GM11168 (cell line): Measurements from ENCODE around the gene OR8B4.
"Not testable (repeated sequence)": the region's sequence is repeated elsewhere in the genome, so short reads cannot be mapped to it uniquely, and the experiment has no call there.

ENCODE experiments used
- in situ Hi-C: fragments of 300-500 bp; cut with MboI; formaldehyde crosslinking; loops from one replicate; pipeline ENCODE4 v1.12.0; 2022; ENCODE audit warnings: low sequenced_read_pairs; ENCODE audit not compliant: unreplicated experiment

Gene OR8B4

GRCh38 chr11:124424384-124424921 lies at the start of gene OR8B4:
Gene OR8B4 (minus strand): TSS chr11:124424871. CDS start chr11:124424871, 0 bp downstream.
- in situ Hi-C loops: no loop called here

- in situ Hi-C loops: no loop called here
Observed at GRCh38 chr11:124474079-124474478, 49.4 kb upstream of the OR8B4 start.

- in situ Hi-C loops: no loop called here
Observed at GRCh38 chr11:124473476-124473875, 48.8 kb upstream of the OR8B4 start.

- in situ Hi-C loops: no loop called here
Observed at GRCh38 chr11:124470561-124471227, 46.0 kb upstream of the OR8B4 start.

- in situ Hi-C loops: no loop called here
Observed at GRCh38 chr11:124467381-124467927, 42.8 kb upstream of the OR8B4 start.

GRCh38 chr11:124465368-124465767 lies 40.7 kb upstream of the OR8B4 start:
- in situ Hi-C loops: no loop called here

GRCh38 chr11:124463990-124464389 lies 39.3 kb upstream of the OR8B4 start:
- in situ Hi-C loops: no loop called here

- in situ Hi-C loops: no loop called here
Observed at GRCh38 chr11:124463324-124463723, 38.7 kb upstream of the OR8B4 start.

- in situ Hi-C loops: no loop called here
Observed at GRCh38 chr11:124460459-124460858, 35.8 kb upstream of the OR8B4 start.

- in situ Hi-C loops: not testable (repeated sequence)
Observed at GRCh38 chr11:124459379-124459778, 34.7 kb upstream of the OR8B4 start.

- in situ Hi-C loops: no loop called here
Observed at GRCh38 chr11:124454552-124454951, 29.9 kb upstream of the OR8B4 start.

- in situ Hi-C loops: no loop called here
Observed at GRCh38 chr11:124446916-124447315, 22.2 kb upstream of the OR8B4 start.

- in situ Hi-C loops: no loop called here
Observed at GRCh38 chr11:124445646-124446150, 21.0 kb upstream of the OR8B4 start, which contains the start of gene OR8B8. Gene OR8B8 (minus strand): TSS chr11:124445696. CDS start chr11:124441085, 4,611 bp downstream.

GRCh38 chr11:124442847-124443246 lies 18.2 kb upstream of the OR8B4 start:
- in situ Hi-C loops: no loop called here

- in situ Hi-C loops: no loop called here
Observed at GRCh38 chr11:124442442-124442841, 17.8 kb upstream of the OR8B4 start.

- in situ Hi-C loops: no loop called here
Observed at GRCh38 chr11:124441519-124441918, 16.8 kb upstream of the OR8B4 start.

GRCh38 chr11:124441081-124441480 lies 16.4 kb upstream of the OR8B4 start:
- in situ Hi-C loops: no loop called here

GRCh38 chr11:124440608-124441007 lies 15.9 kb upstream of the OR8B4 start:
- in situ Hi-C loops: no loop called here

- in situ Hi-C loops: no loop called here
Observed at GRCh38 chr11:124434699-124435098, 10.0 kb upstream of the OR8B4 start.

GRCh38 chr11:124429599-124429998 lies 4.9 kb upstream of the OR8B4 start:
- in situ Hi-C loops: no loop called here

GRCh38 chr11:124421043-124421442 lies 3.6 kb downstream of the OR8B4 start:
- in situ Hi-C loops: no loop called here
